Central memory CD8-positive, alpha-beta T cell (primary cell): Measurements from ENCODE around the gene ADCY5.

Source experiments
- ATAC-seq: fragments of 150-1000 bp; cut with Tn5 transposase; replicated peaks from 2 replicates; pipeline ENCODE4 v1.10.0; 2022; ENCODE audit warnings: mild to moderate bottlenecking, moderate FRiP score, moderate number of reproducible peaks; ENCODE audit not compliant: poor library complexity, severe bottlenecking; ENCODE audit errors: extremely low read depth
- DNase-seq, 2 donors: peaks; one replicate each; pipeline ENCODE4 v3.0.0; 2021; ENCODE audit warnings: low spot score in 2 of 2
- H3K27ac Mint-ChIP-seq: one replicate; pipeline ENCODE4 v1.8.0; 2022; ENCODE audit warnings: low read depth, mild to moderate bottlenecking, moderate library complexity, mixed read lengths
- H3K27me3 Mint-ChIP-seq: one replicate; pipeline ENCODE4 v1.8.0; 2022; ENCODE audit warnings: mixed read lengths
- H3K36me3 Mint-ChIP-seq: one replicate; pipeline ENCODE4 v1.8.0; 2022; ENCODE audit warnings: mild to moderate bottlenecking, moderate library complexity, mixed read lengths; ENCODE audit not compliant: insufficient read depth
- H3K4me1 Mint-ChIP-seq: one replicate; pipeline ENCODE4 v1.8.0; 2022; ENCODE audit warnings: mixed read lengths
- H3K4me3 Mint-ChIP-seq: one replicate; pipeline ENCODE4 v1.8.0; 2022; ENCODE audit warnings: mild to moderate bottlenecking, moderate library complexity, mixed read lengths
- H3K9me3 Mint-ChIP-seq: one replicate; pipeline ENCODE4 v1.8.0; 2022; ENCODE audit warnings: mixed read lengths

ADCY5 gene

GRCh38 chr3:123342631-123343080 lies 106.2 kb downstream of the ADCY5 start:
- Mint-ChIP-seq H3K36me3 (no peaks in the 10 kb centered on the region), H3K4me1 (no peaks in the 10 kb centered on the region), H3K4me3 (no peak overlapping the region), H3K9me3 (no peaks in the 10 kb centered on the region), H3K27me3 (peaks cover 14% of the 10 kb centered on the region), H3K27ac (no peak overlapping the region)
- DNase-seq (no peak), ATAC-seq (no peak)

- no peaks in the 10 kb centered on the region for H3K4me1 Mint-ChIP-seq
- no peaks in the 10 kb centered on the region for H3K36me3 Mint-ChIP-seq
- no peak for DNase-seq
- H3K4me3 Mint-ChIP-seq, result no peak overlapping the region
- H3K27me3 Mint-ChIP-seq, result peaks cover 9% of the 10 kb centered on the region
- no peak overlapping the region for H3K27ac Mint-ChIP-seq
- no peaks in the 10 kb centered on the region for H3K9me3 Mint-ChIP-seq
- no peak for ATAC-seq
Measured at GRCh38 chr3:123341871-123342630, 106.8 kb downstream of the ADCY5 start.

GRCh38 chr3:123340336-123340735 lies 108.6 kb downstream of the ADCY5 start:
- DNase-seq, result no peak
- H3K36me3 Mint-ChIP-seq, result peaks cover under 1% of the 10 kb centered on the region
- H3K27ac Mint-ChIP-seq, result no peak overlapping the region
- H3K4me3 Mint-ChIP-seq, result no peak overlapping the region
- peaks cover 4% of the 10 kb centered on the region for H3K4me1 Mint-ChIP-seq
- no peak for ATAC-seq
- no peaks in the 10 kb centered on the region for H3K27me3 Mint-ChIP-seq
- no peaks in the 10 kb centered on the region for H3K9me3 Mint-ChIP-seq

- Mint-ChIP-seq H3K36me3 (peaks cover 2% of the 10 kb centered on the region), H3K27me3 (no peaks in the 10 kb centered on the region), H3K4me1 (peaks cover 11% of the 10 kb centered on the region), H3K9me3 (no peaks in the 10 kb centered on the region), H3K4me3 (no peak overlapping the region), H3K27ac (no peak overlapping the region)
- DNase-seq (no peak), ATAC-seq (no peak)
Measured at GRCh38 chr3:123339302-123339701, 109.6 kb downstream of the ADCY5 start.

GRCh38 chr3:123338620-123339061 lies 110.2 kb downstream of the ADCY5 start:
- H3K9me3 Mint-ChIP-seq, result no peaks in the 10 kb centered on the region
- H3K27ac Mint-ChIP-seq, result no peak overlapping the region
- DNase-seq, result no peak
- H3K4me1 Mint-ChIP-seq, result peaks cover 11% of the 10 kb centered on the region
- ATAC-seq, result no peak
- no peaks in the 10 kb centered on the region for H3K27me3 Mint-ChIP-seq
- H3K4me3 Mint-ChIP-seq, result no peak overlapping the region
- peaks cover 2% of the 10 kb centered on the region for H3K36me3 Mint-ChIP-seq

GRCh38 chr3:123337948-123338619 lies 110.8 kb downstream of the ADCY5 start:
- no peak for ATAC-seq
- no peak overlapping the region for H3K4me3 Mint-ChIP-seq

GRCh38 chr3:123337226-123337625 lies 111.7 kb downstream of the ADCY5 start:
- ATAC-seq, result no peak
- no peak overlapping the region for H3K4me3 Mint-ChIP-seq
- H3K36me3 Mint-ChIP-seq, result peaks cover 2% of the 10 kb centered on the region
- H3K9me3 Mint-ChIP-seq, result no peaks in the 10 kb centered on the region
- H3K4me1 Mint-ChIP-seq, result peaks cover 11% of the 10 kb centered on the region
- no peak for DNase-seq
- H3K27ac Mint-ChIP-seq, result no peak overlapping the region
- no peaks in the 10 kb centered on the region for H3K27me3 Mint-ChIP-seq

More at GRCh38 chr3:123337948-123338619, 110.8 kb downstream of the ADCY5 start:
- no peak overlapping the region for H3K27ac Mint-ChIP-seq
- peaks cover 2% of the 10 kb centered on the region for H3K36me3 Mint-ChIP-seq
- no peak for DNase-seq
- H3K9me3 Mint-ChIP-seq, result no peaks in the 10 kb centered on the region
- peaks cover 11% of the 10 kb centered on the region for H3K4me1 Mint-ChIP-seq
- H3K27me3 Mint-ChIP-seq, result no peaks in the 10 kb centered on the region

GRCh38 chr3:123336441-123336851 lies 112.4 kb downstream of the ADCY5 start:
- no peaks in the 10 kb centered on the region for H3K27me3 Mint-ChIP-seq

GRCh38 chr3:123336001-123336400 lies 112.9 kb downstream of the ADCY5 start:
- H3K9me3 Mint-ChIP-seq, result no peaks in the 10 kb centered on the region
- H3K36me3 Mint-ChIP-seq, result peaks cover 2% of the 10 kb centered on the region
- no peaks in the 10 kb centered on the region for H3K27me3 Mint-ChIP-seq
- H3K4me1 Mint-ChIP-seq, result peaks cover 11% of the 10 kb centered on the region
- DNase-seq (no peak), ATAC-seq (no peak)
- H3K27ac Mint-ChIP-seq, result no peak overlapping the region
- no peak overlapping the region for H3K4me3 Mint-ChIP-seq

More at GRCh38 chr3:123336441-123336851, 112.4 kb downstream of the ADCY5 start:
- Mint-ChIP-seq H3K4me3 (no peak overlapping the region), H3K27ac (no peak overlapping the region), H3K36me3 (peaks cover 2% of the 10 kb centered on the region), H3K4me1 (peaks cover 11% of the 10 kb centered on the region), H3K9me3 (no peaks in the 10 kb centered on the region)
- ATAC-seq (no peak), DNase-seq (no peak)

GRCh38 chr3:123335007-123335670 lies 113.8 kb downstream of the ADCY5 start:
- H3K36me3 Mint-ChIP-seq, result peaks cover 2% of the 10 kb centered on the region
- H3K27me3 Mint-ChIP-seq, result no peaks in the 10 kb centered on the region
- peaks cover 11% of the 10 kb centered on the region for H3K4me1 Mint-ChIP-seq
- H3K4me3 Mint-ChIP-seq, result no peak overlapping the region
- H3K9me3 Mint-ChIP-seq, result no peaks in the 10 kb centered on the region
- ATAC-seq (peak; percentile 52), DNase-seq (no peak)
- peak overlapping the region; percentile 36 for H3K27ac Mint-ChIP-seq

GRCh38 chr3:123334056-123334455 lies 114.8 kb downstream of the ADCY5 start:
- Mint-ChIP-seq H3K4me3 (no peak overlapping the region), H3K27me3 (no peaks in the 10 kb centered on the region), H3K4me1 (peaks cover 11% of the 10 kb centered on the region), H3K36me3 (peaks cover 2% of the 10 kb centered on the region), H3K9me3 (no peaks in the 10 kb centered on the region), H3K27ac (no peak overlapping the region)
- DNase-seq (no peak), ATAC-seq (no peak)

- ATAC-seq (no peak), DNase-seq (no peak)
- Mint-ChIP-seq H3K4me1 (peaks cover 11% of the 10 kb centered on the region), H3K36me3 (peaks cover 2% of the 10 kb centered on the region), H3K9me3 (no peaks in the 10 kb centered on the region), H3K27ac (no peak overlapping the region), H3K4me3 (no peak overlapping the region), H3K27me3 (no peaks in the 10 kb centered on the region)
Measured at GRCh38 chr3:123333401-123333800, 115.5 kb downstream of the ADCY5 start.
